A673 (cell line): ENCODE data around the gene CFAP410. TPM values are rescaled to one million over a fixed set of nuclear protein-coding genes. Genes with fewer than 3 reads are reported as not detected.

Experiments used
- BruUV-seq: library from RNA; stranded (reverse); fragments of 400-500 nt; replicated peaks from 2 replicates; lab custom pipeline; 2021; lab: Mats Ljungman, UMichigan
- CTCF ChIA-PET: fragments of 300-600 bp; sonication (Branson Sonifier 250); formaldehyde crosslinking; loops from one replicate; lab custom pipeline; 2022; ENCODE audit warnings: antibody characterized with exemption; lab: Charles Lee
- POLR2A ChIA-PET: fragments of 300-600 bp; sonication (Branson Sonifier 250); formaldehyde crosslinking; loops from one replicate; lab custom pipeline; 2022; ENCODE audit warnings: antibody characterized with exemption; ENCODE audit not compliant: low non-redundant PET; lab: Charles Lee
- DNase-seq: peaks from one replicate; pipeline ENCODE4 v3.0.0-alpha.2; 2015; ENCODE audit warnings: low spot score
- H3K27ac ChIP-seq: fragments of 200-600 bp; sonication (generic); 2 replicates; pipeline ENCODE4 v1.5.1; 2016; ENCODE audit warnings: mixed run types, low read depth, mild to moderate bottlenecking, mixed read lengths, antibody characterized with exemption, low read length; ENCODE audit not compliant: poor library complexity, severe bottlenecking
- H3K27me3 ChIP-seq: fragments of 200-600 bp; sonication (generic); replicated peaks from 2 replicates; pipeline ENCODE4 v1.6.1; 2017; ENCODE audit warnings: mixed run types, low read depth, mild to moderate bottlenecking, mixed read lengths, antibody characterized with exemption, low read length; ENCODE audit not compliant: insufficient read depth, poor library complexity
- H3K36me3 ChIP-seq: fragments of 200-600 bp; sonication (generic); 2 replicates; pipeline ENCODE4 v1.6.1; 2016; ENCODE audit warnings: mixed run types, mild to moderate bottlenecking, mixed read lengths, antibody characterized with exemption, low read length; ENCODE audit not compliant: insufficient read depth, poor library complexity, severe bottlenecking
- H3K4me1 ChIP-seq: fragments of 200-600 bp; sonication (generic); 2 replicates; pipeline ENCODE4 v1.6.1; 2017; ENCODE audit warnings: mixed run types, mild to moderate bottlenecking, mixed read lengths, antibody characterized with exemption, low read length; ENCODE audit not compliant: insufficient read depth, poor library complexity, severe bottlenecking
- H3K4me3 ChIP-seq: fragments of 200-600 bp; sonication (generic); 2 replicates; pipeline ENCODE4 v1.5.1; 2016; ENCODE audit warnings: low read depth, mixed run types, mild to moderate bottlenecking, mixed read lengths, low read length; ENCODE audit not compliant: poor library complexity, severe bottlenecking
- H3K9me3 ChIP-seq: fragments of 200-600 bp; sonication (generic); 2 replicates; pipeline ENCODE4 v1.6.1; 2016; ENCODE audit warnings: mixed run types, low read depth, mild to moderate bottlenecking, mixed read lengths, antibody characterized with exemption, low read length; ENCODE audit not compliant: poor library complexity, severe bottlenecking
- CTCF ChIP-seq: fragments of 300-800, 200-600 bp; sonication (generic); conservative IDR thresholded peaks from 2 replicates; pipeline ENCODE4 v1.5.1; 2017; ENCODE audit warnings: low read depth, mild to moderate bottlenecking, antibody characterized with exemption, low read length, moderate library complexity, mixed read lengths
- EZH2 ChIP-seq: fragments of 200-600 bp; sonication (generic); IDR thresholded peaks from 2 replicates; pipeline ENCODE4 v1.6.1; 2017; ENCODE audit warnings: borderline replicate concordance, low read depth, mild to moderate bottlenecking, mixed read lengths, antibody characterized with exemption, low read length; ENCODE audit not compliant: poor library complexity, severe bottlenecking
- intact Hi-C: fragments of 100-400 bp; cut with micrococcal nuclease; formaldehyde crosslinking; loops from one replicate; pipeline ENCODE4 v1.10.0; 2022; ENCODE audit not compliant: unreplicated experiment
- total RNA-seq: library from RNA; stranded (reverse); gene quantifications from 2 replicates; pipeline ENCODE4 v1.2.3, GENCODE V29; 2021

Gene CFAP410
- total RNA-seq, 1 experiment from 2014 or later: 14.0 TPM

DNA sequence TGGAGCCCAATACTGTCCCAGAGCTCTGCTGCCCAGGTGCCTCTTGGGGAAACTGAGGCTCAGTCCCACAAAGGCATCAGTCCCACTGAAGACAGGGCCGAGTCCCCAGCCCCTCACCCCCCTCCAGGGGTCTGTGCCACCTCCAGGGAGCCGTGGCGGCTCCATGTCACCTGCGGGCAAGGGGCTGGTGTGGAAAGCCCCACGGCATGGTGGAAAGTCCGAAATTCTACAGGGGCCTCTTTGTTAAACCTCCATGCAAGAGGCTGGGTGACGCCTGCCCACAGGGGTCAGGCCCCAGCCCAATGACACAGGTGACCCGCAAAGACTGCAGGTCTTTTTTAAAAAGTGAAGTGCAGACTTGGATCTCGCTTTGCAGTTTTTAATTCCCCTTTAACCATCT lies 56.8 kb downstream of the CFAP410 start:
- Histone ChIP-seq H3K4me1 (no peaks in the 10 kb centered on the region), H3K27me3 (peaks cover 17% of the 10 kb centered on the region), H3K9me3 (no peaks in the 10 kb centered on the region), H3K36me3 (no peaks in the 10 kb centered on the region), H3K4me3 (no peak overlapping the region), H3K27ac (no peak overlapping the region)
- CTCF ChIA-PET: no interaction called here
- no TSS peak for BruUV-seq
- TF ChIP-seq EZH2 (no peak), CTCF (no peak)
- POLR2A ChIA-PET: no interaction called here
- DNase-seq: no peak
- intact Hi-C loops: no loop called here

DNA sequence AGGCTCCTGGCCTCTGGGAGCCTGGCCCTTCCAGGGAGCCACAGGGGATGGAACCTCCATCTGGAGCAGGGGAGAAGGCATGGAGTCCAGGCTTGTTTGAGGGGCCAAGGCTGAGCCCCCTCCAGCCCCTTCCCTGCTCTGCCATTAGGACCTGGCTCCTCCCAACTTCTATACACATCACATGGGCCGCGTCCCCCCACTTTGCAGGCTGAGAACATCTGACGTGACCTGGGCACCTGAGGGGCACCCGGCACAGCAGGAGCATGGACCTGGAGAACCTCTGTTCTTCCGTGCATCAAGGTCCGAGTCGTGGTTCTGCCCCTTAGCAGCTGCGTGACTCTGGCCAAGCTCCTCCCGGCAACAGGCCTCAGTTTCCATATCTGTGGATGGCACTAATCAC lies 57.4 kb downstream of the CFAP410 start:
- no peak overlapping the region for H3K4me3 ChIP-seq
- H3K36me3 ChIP-seq: no peaks in the 10 kb centered on the region
- POLR2A ChIA-PET: no interaction called here
- no peaks in the 10 kb centered on the region for H3K4me1 ChIP-seq
- TF ChIP-seq EZH2: no peak
- TF ChIP-seq CTCF: no peak
- BruUV-seq: no TSS peak
- peaks cover 16% of the 10 kb centered on the region for H3K27me3 ChIP-seq
- no peak for DNase-seq
- no peaks in the 10 kb centered on the region for H3K9me3 ChIP-seq
- CTCF ChIA-PET: no interaction called here
- intact Hi-C loops: no loop called here
- H3K27ac ChIP-seq: no peak overlapping the region

- intact Hi-C loops: no loop called here
- no peak for TF ChIP-seq EZH2
- no peak for TF ChIP-seq CTCF
- Histone ChIP-seq H3K27ac (no peak overlapping the region), H3K36me3 (no peaks in the 10 kb centered on the region), H3K4me1 (no peaks in the 10 kb centered on the region), H3K9me3 (no peaks in the 10 kb centered on the region), H3K27me3 (no peaks in the 10 kb centered on the region), H3K4me3 (no peak overlapping the region)
- ChIA-PET POLR2A (no interaction called here), CTCF (no interaction called here)
- no TSS peak for BruUV-seq
- no peak for DNase-seq
These were observed 59.6 kb downstream of the CFAP410 start for GRCh38 chr21:44279354-44280260.

Other genes with a start within 250 kb of the CFAP410 start
- 10.1 and 13.0 TPM in 2 replicates for gene PWP2, start 232.0 kb downstream of the CFAP410 start, total RNA-seq
- gene GATD3, start 205.7 kb downstream of the CFAP410 start, total RNA-seq: 13.1 and 16.3 TPM in 2 replicates
- 0.69 and 1.3 TPM in 2 replicates for gene ICOSLG, start 98.4 kb downstream of the CFAP410 start, total RNA-seq
- not detected in 2 replicates for gene DNMT3L, start 77.5 kb downstream of the CFAP410 start, total RNA-seq
- gene AIRE, start 53.5 kb downstream of the CFAP410 start, total RNA-seq: not detected in 2 replicates
- 112 and 122 TPM in 2 replicates for gene PFKL, start 39.3 kb downstream of the CFAP410 start, total RNA-seq
- gene TRPM2, start 14.2 kb upstream of the CFAP410 start, total RNA-seq: 0.21 TPM in 1 of 2 replicates, not detected in the other
- 1.5 and 3.1 TPM in 2 replicates for gene LRRC3, start 116.1 kb upstream of the CFAP410 start, total RNA-seq
- 0.28 and 0.47 TPM in 2 replicates for gene KRTAP10-1, start 200.8 kb upstream of the CFAP410 start, total RNA-seq
- 0.26 and 0.69 TPM in 2 replicates for gene KRTAP10-2, start 212.1 kb upstream of the CFAP410 start, total RNA-seq
- gene KRTAP10-3, start 219.4 kb upstream of the CFAP410 start, total RNA-seq: 0.62 TPM in 1 of 2 replicates, not detected in the other
- not detected in 2 replicates for gene KRTAP10-4, start 234.3 kb upstream of the CFAP410 start, total RNA-seq
- gene KRTAP10-5, start 241.2 kb upstream of the CFAP410 start, total RNA-seq: 0.33 TPM in 1 of 2 replicates, not detected in the other